Stimulated activated CD4-positive, alpha-beta T cell treated with anti-CD3 and anti-CD28 coated beads, Interleukin-12 subunit alpha, Interleukin-12 subunit beta, amount 100 ng/mL, for 24 hours (primary cell): Measurements from ENCODE around the gene KRT6A.
"Not testable (repeated sequence)": the region's sequence is repeated elsewhere in the genome, so short reads cannot be mapped to it uniquely, and the experiment has no call there.

Experiments used
- DNase-seq, 2 experiments: peaks; one replicate each; pipeline ENCODE4 v3.0.0-alpha.2; 2020; ENCODE audit warnings: low read depth in 2 of 2

Gene KRT6A

DNA sequence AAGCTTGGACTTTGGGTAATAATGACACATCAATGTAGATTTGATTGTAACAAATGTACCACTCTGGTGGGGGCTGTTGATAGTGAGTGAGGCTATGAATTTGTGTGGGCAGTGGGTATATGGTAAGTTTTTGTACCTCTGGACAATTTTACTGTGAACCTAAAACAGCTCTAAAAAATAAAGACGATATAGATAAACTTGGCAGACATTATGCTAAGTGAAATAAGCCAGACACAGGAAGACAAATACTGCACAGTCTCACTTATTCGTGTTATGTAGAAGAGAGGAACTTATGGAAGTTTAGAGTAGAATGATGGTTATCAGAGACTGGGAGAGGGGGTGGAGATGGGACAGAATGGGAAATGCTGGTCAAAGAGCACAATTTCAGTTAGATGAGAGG lies 28.2 kb downstream of the KRT6A start:
- DNase-seq, result no peak

DNA sequence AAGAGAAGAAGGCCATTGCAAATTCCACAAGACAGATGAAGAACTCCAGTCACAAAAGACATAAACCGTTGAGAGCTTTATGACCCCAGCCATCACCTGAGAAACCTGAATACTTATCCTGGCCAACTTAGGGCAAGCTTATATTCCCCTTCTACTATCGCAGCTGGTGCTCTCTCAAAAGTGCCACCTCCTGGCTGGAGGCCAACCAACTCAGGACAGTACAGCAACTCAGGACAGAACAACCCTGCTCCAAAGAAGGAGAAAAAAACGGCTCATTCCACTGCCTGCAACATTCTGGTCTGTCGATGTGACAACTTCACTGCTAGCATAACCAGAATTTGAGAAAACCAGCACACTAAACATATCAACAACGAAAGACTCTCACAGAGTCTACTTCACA lies 31.4 kb downstream of the KRT6A start:
- DNase-seq, result no peak

GRCh38 chr12:52458861-52459260 lies 34.2 kb downstream of the KRT6A start:
- DNase-seq, result no peak

- no peak for DNase-seq
Observed at GRCh38 chr12:52455821-52456220, 37.2 kb downstream of the KRT6A start.

DNA sequence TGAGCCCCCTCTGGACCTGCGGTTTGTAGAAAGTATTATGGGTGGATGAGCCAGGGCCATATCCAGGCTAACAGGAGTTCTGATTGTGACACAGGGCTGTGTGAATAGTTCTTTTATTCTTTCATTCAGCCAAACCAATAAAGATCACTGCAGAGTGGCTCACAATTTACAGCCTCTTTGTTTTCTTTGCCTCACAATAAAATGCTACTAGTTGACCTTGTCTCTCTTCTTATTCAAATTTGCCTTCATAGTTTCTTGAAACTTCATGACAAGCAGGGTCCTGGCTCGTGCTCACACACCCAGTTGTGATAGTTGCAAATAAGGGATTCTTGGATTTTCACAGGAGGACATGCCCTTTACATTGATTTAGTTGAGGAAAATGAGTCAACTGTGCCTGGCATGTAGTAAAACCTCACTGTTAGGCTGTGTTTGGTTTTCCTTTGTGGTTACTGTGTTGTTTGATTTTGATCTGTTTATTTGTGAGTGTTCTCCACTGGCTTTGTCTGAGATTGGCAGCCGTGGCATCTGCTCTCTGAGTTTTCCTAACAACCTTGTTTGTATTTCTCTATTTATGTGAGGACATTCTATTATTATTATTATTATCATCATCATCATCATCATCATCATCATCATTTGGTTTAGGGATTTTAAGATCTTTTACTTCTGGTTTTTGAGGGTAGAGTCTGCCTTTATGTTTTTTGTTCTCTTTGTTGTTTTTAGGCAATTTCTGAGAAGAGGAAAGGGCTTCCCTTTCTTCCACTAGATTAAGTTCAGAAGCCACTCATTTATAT lies 38.5 kb downstream of the KRT6A start:
- DNase-seq, result no peak

DNA sequence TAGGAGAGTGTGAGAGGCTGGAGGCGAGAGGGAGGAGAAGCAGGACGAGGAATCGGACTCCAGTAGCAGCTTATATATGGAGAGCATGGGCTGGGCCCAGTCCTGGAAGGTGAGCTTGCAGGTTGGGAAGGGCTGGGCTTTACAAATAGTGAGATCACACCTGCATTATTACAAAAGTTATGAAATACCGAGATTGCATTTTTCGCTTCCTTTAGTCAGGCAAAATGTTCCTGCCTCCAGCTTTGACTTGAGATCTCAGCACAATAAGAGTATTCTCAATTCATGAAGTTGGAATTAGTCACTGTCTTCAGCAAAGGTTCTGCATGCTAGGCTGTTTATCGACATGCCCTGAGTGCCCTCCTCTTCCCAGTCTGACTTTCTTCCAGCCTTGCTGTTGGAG lies 41.0 kb downstream of the KRT6A start, which contains the start of gene KRT6B:
TSS of gene KRT6B (minus strand) at position 46 of the 400 bp plus-strand sequence. CDS start 68 bp downstream, outside the sequence.
- DNase-seq, result no peak

DNA sequence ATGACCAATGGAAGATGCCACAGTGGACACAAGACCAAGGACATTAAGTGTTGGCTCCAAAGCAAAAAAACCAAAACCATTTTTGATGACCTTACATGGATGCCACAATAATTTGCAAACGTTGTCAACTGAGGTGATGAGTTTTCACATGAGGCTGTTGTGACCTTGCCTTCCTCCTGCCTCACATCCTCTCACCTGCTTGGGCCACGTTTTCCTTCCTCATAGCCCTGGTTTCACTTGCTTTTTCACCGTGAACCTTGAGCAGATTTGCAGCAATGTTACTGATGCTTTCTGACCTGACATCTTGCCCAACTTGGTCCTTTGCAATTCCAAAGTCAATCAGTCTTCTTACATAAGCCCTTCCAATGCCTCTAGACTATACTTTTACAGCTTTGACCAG lies 44.8 kb downstream of the KRT6A start:
- no peak for DNase-seq

- DNase-seq, result not testable (repeated sequence)
Observed at GRCh38 chr12:52447196-52447595, 45.9 kb downstream of the KRT6A start.

GRCh38 chr12:52446367-52447045 lies 46.6 kb downstream of the KRT6A start:
- DNase-seq, result no peak

DNA sequence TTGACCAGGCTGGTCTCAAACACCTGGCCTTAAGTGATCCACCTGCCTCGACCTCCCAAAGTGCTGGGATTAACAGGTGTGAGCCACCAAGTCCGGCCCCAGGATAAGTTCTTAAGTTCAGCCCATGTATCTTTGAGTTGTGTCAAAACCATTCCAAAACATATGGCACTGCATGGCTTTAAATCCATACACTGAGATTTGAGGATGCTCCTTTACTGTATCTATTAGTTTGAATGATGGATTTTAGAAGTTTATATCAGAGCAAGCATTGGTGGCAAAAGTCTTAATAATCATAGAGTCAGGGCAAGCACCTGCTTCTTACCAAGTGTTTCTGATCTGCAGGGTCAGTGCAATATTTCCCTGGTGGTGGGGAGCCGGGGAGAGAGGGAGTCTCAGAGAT lies 47.2 kb downstream of the KRT6A start:
- DNase-seq, result no peak

- DNase-seq, result no peak
Observed at GRCh38 chr12:52444647-52445595, 48.1 kb downstream of the KRT6A start.

- no peak for DNase-seq
Observed at GRCh38 chr12:52443966-52444365, 49.1 kb downstream of the KRT6A start.

DNA sequence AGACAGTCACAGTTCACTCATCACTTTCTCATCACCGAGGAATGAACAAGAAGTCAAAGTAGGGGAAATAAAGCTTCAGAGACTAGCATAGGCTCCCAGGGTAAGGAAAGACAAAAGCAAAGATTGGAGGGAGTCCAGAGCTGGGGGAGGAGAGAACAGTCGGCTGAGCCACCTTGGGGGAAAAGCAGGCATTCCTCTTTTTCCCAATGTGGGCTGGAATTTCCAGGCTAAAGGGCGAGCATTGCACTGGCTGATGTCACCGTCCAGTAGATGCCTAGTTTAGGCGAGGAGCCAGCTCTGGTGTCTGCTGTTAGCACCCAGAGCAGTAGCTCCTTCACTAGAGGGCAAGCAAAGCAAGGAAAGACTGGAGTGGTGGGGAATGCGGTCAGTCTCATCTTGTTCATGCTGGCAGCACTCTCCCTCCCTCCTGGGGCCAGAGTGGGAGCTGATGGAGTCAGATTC lies 50.4 kb downstream of the KRT6A start:
- no peak for DNase-seq

DNA sequence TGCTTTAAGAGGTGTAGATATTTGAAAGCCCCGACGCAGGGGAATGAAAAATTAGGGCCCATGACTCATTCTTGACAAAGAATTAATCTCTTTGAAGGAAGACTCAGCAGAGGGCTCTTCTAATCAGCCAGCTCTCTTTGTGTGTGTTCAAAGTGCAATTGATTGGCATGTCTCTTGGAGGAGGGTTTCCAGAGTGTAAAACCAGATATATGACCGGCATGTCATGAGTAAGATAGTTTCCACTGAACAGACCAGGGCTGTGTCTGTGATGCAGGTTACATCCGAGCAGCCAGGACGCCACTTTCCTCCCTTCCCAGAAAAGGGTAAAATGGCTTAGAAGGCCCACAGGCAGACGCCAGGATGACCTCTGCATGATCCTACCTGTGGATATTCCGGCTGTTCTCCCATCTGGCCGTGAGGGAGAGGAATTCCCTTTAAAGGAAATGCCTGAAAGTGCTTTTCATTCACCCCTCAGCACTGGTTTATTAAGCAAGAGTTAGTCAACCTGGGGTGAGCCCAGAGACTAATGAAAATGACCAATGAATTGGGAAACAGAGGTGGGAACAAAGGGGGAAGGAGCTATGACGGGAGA lies 51.6 kb downstream of the KRT6A start:
- no peak for DNase-seq

DNA sequence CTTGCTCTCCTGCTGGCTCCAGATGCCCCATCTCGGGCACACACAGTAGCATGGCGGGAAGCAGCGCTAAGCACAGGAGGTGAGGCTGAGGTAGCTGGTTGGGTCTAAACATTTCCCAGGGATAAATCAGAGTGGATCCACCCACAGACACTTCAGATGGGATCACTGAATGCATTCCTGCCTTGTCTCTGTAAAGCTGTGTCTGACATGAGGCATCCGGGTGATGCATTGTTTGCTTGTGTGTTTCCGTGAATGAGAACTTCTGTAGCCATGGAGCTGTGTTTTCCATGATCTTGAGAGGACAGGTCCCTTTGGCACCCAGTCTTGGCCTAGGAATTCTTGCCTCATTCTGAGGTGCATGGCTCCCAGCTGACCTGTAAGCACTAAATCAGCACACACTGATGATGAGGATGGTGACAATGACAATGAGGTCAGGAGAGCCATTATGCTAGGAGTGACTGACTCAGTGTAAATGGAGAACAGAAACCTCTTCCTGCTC lies 52.2 kb downstream of the KRT6A start:
- DNase-seq, result no peak

GRCh38 chr12:52439845-52440244 lies 53.2 kb downstream of the KRT6A start:
- no peak for DNase-seq

- DNase-seq, result no peak
Observed at GRCh38 chr12:52439420-52439819, 53.6 kb downstream of the KRT6A start.

DNA sequence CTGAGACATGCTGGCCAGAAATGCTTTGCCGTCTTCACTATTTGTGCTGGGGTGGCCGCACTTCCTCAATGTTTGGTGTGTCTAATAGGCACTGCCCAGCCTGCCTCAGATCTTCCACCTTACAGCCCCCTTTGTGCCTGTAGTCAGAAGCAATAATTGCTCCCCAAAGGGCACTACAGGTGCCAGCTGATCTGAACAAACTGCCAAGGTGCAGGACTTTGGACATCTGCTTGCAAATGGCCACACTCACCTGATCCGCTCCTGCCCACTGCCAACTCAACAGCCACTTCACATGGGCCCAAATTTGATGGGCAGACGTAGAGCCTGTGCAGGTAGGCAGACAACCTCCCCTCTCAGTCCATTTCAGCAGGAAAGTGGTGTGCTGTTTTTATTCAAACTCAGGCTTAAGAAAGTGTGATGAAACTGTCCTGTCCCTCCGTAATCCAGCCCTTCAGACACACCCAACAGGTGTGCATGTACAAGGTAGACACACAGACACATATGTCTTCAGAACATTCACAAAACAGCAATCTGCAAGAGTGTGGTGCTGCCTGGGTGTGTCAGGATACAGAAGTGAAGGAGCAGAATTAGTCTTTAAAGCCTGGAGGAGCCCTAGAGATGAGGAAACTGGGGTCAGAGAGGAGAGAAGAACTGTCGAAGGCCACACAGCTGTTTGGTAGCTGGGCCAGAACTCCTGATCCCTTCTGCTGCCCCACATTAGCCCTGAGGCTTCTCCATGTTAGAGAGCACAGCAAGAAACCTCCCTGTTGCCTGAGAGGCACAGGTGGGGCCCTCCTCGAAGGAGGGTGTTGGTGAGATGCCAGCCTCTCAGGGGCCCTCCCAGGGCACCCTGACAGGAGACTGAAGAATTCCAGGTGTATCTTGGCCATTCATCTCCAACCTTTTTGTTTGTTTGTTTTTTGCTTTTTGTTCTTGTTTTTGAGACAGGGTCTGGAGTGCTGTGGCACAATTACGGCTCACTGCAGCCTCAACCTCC lies 54.5 kb downstream of the KRT6A start:
- DNase-seq, result no peak

DNA sequence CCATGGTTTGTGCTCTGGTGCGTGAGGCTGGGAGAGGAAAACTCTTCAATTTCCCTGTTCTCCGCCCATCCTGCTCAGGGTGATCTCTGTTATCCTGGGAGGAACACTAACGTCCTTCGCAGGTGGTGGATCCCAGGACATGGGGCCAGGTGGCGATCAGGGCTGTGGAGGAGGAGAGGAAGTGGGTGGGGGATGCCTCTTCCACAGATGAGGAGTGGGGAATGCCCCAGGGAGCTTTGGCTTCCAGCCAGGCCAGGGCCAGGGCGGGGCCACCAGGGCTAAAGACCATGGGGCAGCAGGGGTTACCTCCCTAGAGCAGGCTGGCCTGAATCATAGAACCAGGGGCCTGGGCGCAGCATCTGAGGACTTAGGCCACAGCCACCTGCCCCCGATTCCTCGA lies 55.5 kb downstream of the KRT6A start:
- no peak for DNase-seq
